Measurements from ENCODE around the gene UBASH3A. TPM values are rescaled to one million over a fixed set of nuclear protein-coding genes. Genes with fewer than 3 reads are reported as not detected.

UBASH3A gene
- polyA plus RNA-seq, 3 donors, result not detected

- DNase-seq (ENCODE audit: extremely low read depth in 1 of 11, low read depth in 9 of 11, low spot score in 4 of 11), result no peak
Measured at GRCh38 chr21:42471716-42472330, 68.1 kb downstream of the UBASH3A start.

- no peak for DNase-seq (ENCODE audit: extremely low read depth in 1 of 11, low read depth in 9 of 11, low spot score in 4 of 11)
Measured at GRCh38 chr21:42472521-42472920, 68.8 kb downstream of the UBASH3A start.

GRCh38 chr21:42473498-42474042 is 69.9 kb downstream of the UBASH3A start:
- DNase-seq (ENCODE audit: extremely low read depth in 1 of 11, low read depth in 9 of 11, low spot score in 4 of 11), result no peak

- DNase-seq (ENCODE audit: extremely low read depth in 1 of 11, low read depth in 9 of 11, low spot score in 4 of 11), result no peak
Measured at GRCh38 chr21:42474043-42474831, 70.5 kb downstream of the UBASH3A start.

- no peak for DNase-seq (ENCODE audit: extremely low read depth in 1 of 11, low read depth in 9 of 11, low spot score in 4 of 11)
Measured at GRCh38 chr21:42475036-42475435, 71.3 kb downstream of the UBASH3A start.

- DNase-seq (ENCODE audit: extremely low read depth in 1 of 11, low read depth in 9 of 11, low spot score in 4 of 11), result no peak
Measured at GRCh38 chr21:42475526-42476387, 72.1 kb downstream of the UBASH3A start.

- no peak for DNase-seq (ENCODE audit: extremely low read depth in 1 of 11, low read depth in 9 of 11, low spot score in 4 of 11)
Measured at GRCh38 chr21:42476388-42477331, 73.0 kb downstream of the UBASH3A start.

GRCh38 chr21:42478504-42478903 is 74.8 kb downstream of the UBASH3A start:
- DNase-seq (ENCODE audit: extremely low read depth in 1 of 11, low read depth in 9 of 11, low spot score in 4 of 11), result no peak

GRCh38 chr21:42479582-42479981 is 75.9 kb downstream of the UBASH3A start:
- no peak for DNase-seq (ENCODE audit: extremely low read depth in 1 of 11, low read depth in 9 of 11, low spot score in 4 of 11)

- DNase-seq (ENCODE audit: extremely low read depth in 1 of 11, low read depth in 9 of 11, low spot score in 4 of 11), result no peak
Measured at GRCh38 chr21:42480736-42481135, 77.0 kb downstream of the UBASH3A start.

- no peak for DNase-seq (ENCODE audit: extremely low read depth in 1 of 11, low read depth in 9 of 11, low spot score in 4 of 11)
Measured at GRCh38 chr21:42481169-42481568, 77.5 kb downstream of the UBASH3A start.

- no peak for DNase-seq (ENCODE audit: extremely low read depth in 1 of 11, low read depth in 9 of 11, low spot score in 4 of 11)
Measured at GRCh38 chr21:42484966-42485365, 81.3 kb downstream of the UBASH3A start.

GRCh38 chr21:42486072-42486471 is 82.4 kb downstream of the UBASH3A start:
- DNase-seq (ENCODE audit: extremely low read depth in 1 of 11, low read depth in 9 of 11, low spot score in 4 of 11), result no peak

GRCh38 chr21:42486531-42486930 is 82.8 kb downstream of the UBASH3A start:
- DNase-seq (ENCODE audit: extremely low read depth in 1 of 11, low read depth in 9 of 11, low spot score in 4 of 11), result no peak

GRCh38 chr21:42489006-42489563 is 85.4 kb downstream of the UBASH3A start:
- no peak for DNase-seq (ENCODE audit: extremely low read depth in 1 of 11, low read depth in 9 of 11, low spot score in 4 of 11)

- no peak for DNase-seq (ENCODE audit: extremely low read depth in 1 of 11, low read depth in 9 of 11, low spot score in 4 of 11)
Measured at GRCh38 chr21:42489991-42490390, 86.3 kb downstream of the UBASH3A start.

- no peak for DNase-seq (ENCODE audit: extremely low read depth in 1 of 11, low read depth in 9 of 11, low spot score in 4 of 11)
Measured at GRCh38 chr21:42490720-42491119, 87.0 kb downstream of the UBASH3A start.

GRCh38 chr21:42491328-42491727 is 87.6 kb downstream of the UBASH3A start:
- no peak for DNase-seq (ENCODE audit: extremely low read depth in 1 of 11, low read depth in 9 of 11, low spot score in 4 of 11)

All from renal cortex interstitium (tissue), 11 donors.